IMR-90 (cell line): ENCODE measurements around the gene TCF7L1. TPM values are rescaled to one million over a fixed set of nuclear protein-coding genes. Genes with fewer than 3 reads are reported as not detected.

ENCODE experiments used
- ATAC-seq: fragments of 200-7000 bp; cut with Tn5 transposase; 2 replicates; pipeline ENCODE4 v1.9.1; 2020; ENCODE audit warnings: low read depth, mild to moderate bottlenecking, moderate library complexity
- BruUV-seq: library from RNA; stranded (reverse); fragments of 400-500 nt; replicated peaks from 2 replicates; lab custom pipeline; 2021; lab: Mats Ljungman, UMichigan
- CTCF ChIA-PET: fragments of 300-600 bp; formaldehyde crosslinking; extraction: SDS; loops from one replicate; lab custom pipeline; 2021; ENCODE audit warnings: antibody characterized with exemption; lab: Yijun Ruan, JAX
- POLR2A ChIA-PET: fragments of 300-600 bp; sonication (Branson Sonifier 250); formaldehyde crosslinking; loops from one replicate; lab custom pipeline; 2022; ENCODE audit warnings: antibody characterized with exemption; ENCODE audit not compliant: unreplicated experiment; lab: Charles Lee
- DNase-seq: peaks from one replicate; pipeline ENCODE4 v3.0.0; 2013
- H2AFZ ChIP-seq: replicated peaks from 2 replicates; pipeline ENCODE3; 2013; ENCODE audit warnings: low read length, mild to moderate bottlenecking; ENCODE audit not compliant: poor library complexity
- H2AK5ac ChIP-seq: 2 replicates; pipeline ENCODE4 v1.6.1; 2013; ENCODE audit warnings: low read depth, low read length, inconsistent platforms
- H2AK9ac ChIP-seq: replicated peaks from 2 replicates; pipeline ENCODE3; 2013; ENCODE audit warnings: mild to moderate bottlenecking, low read depth, low read length, moderate library complexity; ENCODE audit not compliant: poor library complexity
- H2BK120ac ChIP-seq: 2 replicates; pipeline ENCODE4 v1.6.1; 2013; ENCODE audit warnings: low read depth, low read length, inconsistent platforms
- H2BK15ac ChIP-seq: 3 replicates; pipeline ENCODE4 v1.6.1; 2013; ENCODE audit warnings: low read depth, low read length, inconsistent platforms
- H2BK20ac ChIP-seq: 2 replicates; pipeline ENCODE4 v1.6.1; 2013; ENCODE audit warnings: low read depth, mild to moderate bottlenecking, inconsistent platforms, low read length, moderate library complexity
- H2BK5ac ChIP-seq: 2 replicates; pipeline ENCODE4 v1.6.1; 2013; ENCODE audit warnings: mild to moderate bottlenecking, low read depth, low read length, inconsistent platforms; ENCODE audit not compliant: poor library complexity, severe bottlenecking
- H3K14ac ChIP-seq: replicated peaks from 2 replicates; pipeline ENCODE4 v1.6.1; 2013; ENCODE audit warnings: low read depth, low read length, inconsistent platforms
- H3K18ac ChIP-seq: 2 replicates; pipeline ENCODE4 v1.6.1; 2013; ENCODE audit warnings: low read depth, low read length, control low read depth
- H3K23ac ChIP-seq: 2 replicates; pipeline ENCODE4 v1.6.1; 2013; ENCODE audit warnings: low read depth, low read length, inconsistent platforms
- H3K27ac ChIP-seq: 2 replicates; pipeline ENCODE4 v1.5.1; 2013; ENCODE audit warnings: mild to moderate bottlenecking, control low read depth, low read length; ENCODE audit not compliant: insufficient read depth
- H3K27me3 ChIP-seq: 2 replicates; pipeline ENCODE4 v1.6.1; 2013; ENCODE audit warnings: low read length; ENCODE audit not compliant: control insufficient read depth, insufficient read depth
- H3K36me3 ChIP-seq: 2 replicates; pipeline ENCODE4 v1.6.1; 2013; ENCODE audit warnings: low read length, mixed read lengths; ENCODE audit not compliant: control insufficient read depth, insufficient read depth
- H3K4ac ChIP-seq: 2 replicates; pipeline ENCODE4 v1.6.1; 2013; ENCODE audit warnings: low read depth, low read length, inconsistent platforms
- H3K4me1 ChIP-seq: 2 replicates; pipeline ENCODE4 v1.6.1; 2013; ENCODE audit warnings: low read length, mixed read lengths; ENCODE audit not compliant: control insufficient read depth, insufficient read depth
- H3K4me2 ChIP-seq: 2 replicates; pipeline ENCODE4 v1.6.1; 2013; ENCODE audit warnings: low read depth, mild to moderate bottlenecking, control low read depth, low read length, moderate library complexity
- H3K4me3 ChIP-seq: 2 replicates; pipeline ENCODE4 v1.5.1; 2013; ENCODE audit warnings: low read depth, mild to moderate bottlenecking, control low read depth, low read length, moderate library complexity; ENCODE audit not compliant: insufficient read depth
- H3K56ac ChIP-seq: 2 replicates; pipeline ENCODE4 v1.6.1; 2013; ENCODE audit warnings: low read length, inconsistent platforms; ENCODE audit not compliant: insufficient read depth; ENCODE audit errors: extremely low read depth
- H3K79me1 ChIP-seq, 2 experiments: 2 replicates each; pipeline ENCODE4 v1.6.1; 2013; ENCODE audit warnings: low read length in 2 of 2, inconsistent platforms in 1 of 2, low read depth in 1 of 2
- H3K9ac ChIP-seq: 2 replicates; pipeline ENCODE4 v1.6.1; 2013; ENCODE audit warnings: low read depth, low read length, control low read depth
- H3K9me1 ChIP-seq: 2 replicates; pipeline ENCODE4 v1.6.1; 2013; ENCODE audit warnings: low read length, inconsistent platforms; ENCODE audit not compliant: insufficient read depth
- H3K9me3 ChIP-seq: 2 replicates; pipeline ENCODE4 v1.6.1; 2013; ENCODE audit warnings: low read length; ENCODE audit not compliant: control insufficient read depth, insufficient read depth
- H4K20me1 ChIP-seq: 2 replicates; pipeline ENCODE4 v1.6.1; 2013; ENCODE audit warnings: low read length, inconsistent platforms; ENCODE audit not compliant: insufficient read depth
- H4K5ac ChIP-seq: 2 replicates; pipeline ENCODE4 v1.6.1; 2013; ENCODE audit warnings: mild to moderate bottlenecking, low read depth, low read length, control low read depth
- H4K8ac ChIP-seq, 2 experiments: 2 replicates each; pipeline ENCODE4 v1.6.1; 2013; ENCODE audit warnings: low read depth in 2 of 2, low read length in 2 of 2, control low read depth in 1 of 2, inconsistent platforms in 1 of 2
- H4K91ac ChIP-seq: 2 replicates; pipeline ENCODE4 v1.6.1; 2013; ENCODE audit warnings: low read depth, low read length, inconsistent platforms; ENCODE audit not compliant: insufficient read depth
- CEBPB ChIP-seq: IDR thresholded peaks from 2 replicates; pipeline ENCODE4 v1.6.1; 2012; ENCODE audit warnings: low read depth, low read length, improper control_type of control experiment
- RAD21 ChIP-seq: IDR thresholded peaks from 2 replicates; pipeline ENCODE4 v1.6.1; 2012; ENCODE audit warnings: low read length, improper control_type of control experiment
- WGBS, 2 experiments: methylation state at CpG; one replicate each; pipeline versions ENCODE4 v1.1.5 to v1.1.7; 2013; ENCODE audit warnings: missing lambda C conversion rate in 2 of 2; ENCODE audit not compliant: insufficient read length in 1 of 2; ENCODE audit errors: extremely low coverage in 2 of 2; 5-methylcytosine and 5-hydroxymethylcytosine counted together
- dilution Hi-C: fragments of 300-500 bp; cut with HindIII; formaldehyde crosslinking; loops from one replicate; pipeline ENCODE4 v1.14.3; 2018; ENCODE audit warnings: low sequenced_read_pairs; ENCODE audit not compliant: unreplicated experiment
- in situ Hi-C: fragments of 300-500 bp; cut with MboI; formaldehyde crosslinking; loops from 3 replicates; pipeline ENCODE4 v1.14.3; 2019; ENCODE audit warnings: low sequenced_read_pairs, inconsistent platforms, mixed read lengths
- intact Hi-C: fragments of 100-400 bp; cut with micrococcal nuclease; formaldehyde crosslinking; loops from 2 replicates; pipeline ENCODE4 v1.10.0; 2022
- polyA plus RNA-seq, 3 experiments: library from polyadenylated mRNA; depleted of rRNA; stranded (reverse); fragments of >200 nt; gene quantifications; 2 replicates each; pipeline ENCODE4 v1.2.3, GENCODE V29; 2012; ENCODE audit warnings: low replicate concordance in 1 of 3
- total RNA-seq: library from RNA; depleted of rRNA; stranded (reverse); fragments of >200 nt; gene quantifications from 2 replicates; pipeline ENCODE4 v1.2.3, GENCODE V29; 2012

TCF7L1 gene
- total and polyA plus RNA-seq, 2 of the 4 experiments (the other 2 are of a cell fraction) = 0.72 to 11.1 TPM

- H3K4me3 ChIP-seq = no peak overlapping the region
- 77% methylated on average over 6 of the region's 18 CpGs; no CpG with 5 or more reads in 1 of the 2 experiments for WGBS, 2 experiments
- H2AK9ac ChIP-seq = peak overlapping the region; percentile 84
- CTCF ChIA-PET = interaction anchor here (0.6 to 1.1 kb wide), 3 partner anchors 28 to 113 kb away, joined by 3 to 5 read pairs (median 3); partner anchors contain the start of gene TCF7L1
- H2BK20ac ChIP-seq = peak overlapping the region; percentile 17; the same call in 1 of the 2 replicates
- no peaks in the 10 kb centered on the region for H3K36me3 ChIP-seq
- in situ Hi-C loops = no loop called here
- H2AK5ac ChIP-seq = peak overlapping the region; percentile 59
- peak overlapping the region; percentile 38; the same call in 1 of the 2 replicates for H4K91ac ChIP-seq
- H3K4me1 ChIP-seq = peaks cover 30% of the 10 kb centered on the region
- H3K18ac ChIP-seq = no peak overlapping the region
- peak overlapping the region; percentile 31 for H3K14ac ChIP-seq
- H2BK5ac ChIP-seq = no peak overlapping the region
- no peaks in the 10 kb centered on the region for H3K27me3 ChIP-seq
- H4K5ac ChIP-seq = no peak overlapping the region; the same call in 1 of the 2 replicates
- no peak for TF ChIP-seq RAD21
- TF ChIP-seq CEBPB = 0 out of 2 replicates have a peak, but pooled peaks have one; percentile 8
- intact Hi-C loops = no loop called here
- no peaks in the 10 kb centered on the region for H3K9me3 ChIP-seq
- POLR2A ChIA-PET = no interaction called here
- dilution Hi-C loops = no loop called here
- BruUV-seq = no TSS peak
- H3K23ac ChIP-seq = peak overlapping the region; percentile 68
- peaks cover 37% of the 10 kb centered on the region for H3K9me1 ChIP-seq
- no peak overlapping the region for H3K56ac ChIP-seq
- H4K8ac ChIP-seq = peak overlapping the region in 1 of 2 experiments; percentile 24; a peak in 1 of 4 replicates
- peak overlapping the region; percentile 47 for H2AFZ ChIP-seq
- peak; percentile 23 for DNase-seq
- peaks cover 44 to 92% of the 10 kb centered on the region in 2 experiments for H3K79me1 ChIP-seq
- no peak overlapping the region for H3K9ac ChIP-seq
- no peak overlapping the region for H2BK15ac ChIP-seq
- ATAC-seq = peak; percentile 14; the same call in 1 of the 2 replicates
- H3K4ac ChIP-seq = peak overlapping the region; percentile 66
- H4K20me1 ChIP-seq = peaks cover 96% of the 10 kb centered on the region
- H3K27ac ChIP-seq = no peak overlapping the region
- no peak overlapping the region; the same call in 1 of the 2 replicates for H3K4me2 ChIP-seq
- peak overlapping the region; percentile 13; the same call in 1 of the 2 replicates for H2BK120ac ChIP-seq
These were observed 28.1 kb downstream of the TCF7L1 start for GRCh38 chr2:85160966-85161960.
